GM18520 (cell line): ENCODE measurements around the gene CD84.
"Not testable (repeated sequence)": the region's sequence is repeated elsewhere in the genome, so short reads cannot be mapped to it uniquely, and the experiment has no call there.

ENCODE experiments used
- ATAC-seq: cut with Tn5 transposase; IDR thresholded peaks from one replicate; pipeline ENCODE4 v1.9.1; 2021; ENCODE audit not compliant: unreplicated experiment

The CD84 gene

GRCh38 chr1:160579216-160579701 is at the start of gene CD84:
Gene CD84, minus strand, starts transcription at chr1:160579496. Its CDS starts 59 bp downstream, at chr1:160579437.
- no peak for ATAC-seq

GRCh38 chr1:160628799-160629263 is 49.5 kb upstream of the CD84 start:
- no peak for ATAC-seq

- ATAC-seq: not testable (repeated sequence)
These were observed 48.5 kb upstream of the CD84 start for GRCh38 chr1:160627677-160628289.

- ATAC-seq: no peak
These were observed 47.4 kb upstream of the CD84 start for GRCh38 chr1:160626509-160627342.

GRCh38 chr1:160625725-160626498 is 46.6 kb upstream of the CD84 start:
- ATAC-seq: no peak

GRCh38 chr1:160625321-160625720 is 46.0 kb upstream of the CD84 start:
- no peak for ATAC-seq

GRCh38 chr1:160624464-160624863 is 45.2 kb upstream of the CD84 start:
- no peak for ATAC-seq

GRCh38 chr1:160623862-160624261 is 44.6 kb upstream of the CD84 start:
- ATAC-seq: no peak

- no peak for ATAC-seq
These were observed 43.9 kb upstream of the CD84 start for GRCh38 chr1:160623227-160623633.

GRCh38 chr1:160622501-160623226 is 43.4 kb upstream of the CD84 start:
- ATAC-seq: no peak

- ATAC-seq: no peak
These were observed 42.5 kb upstream of the CD84 start for GRCh38 chr1:160621633-160622413.

- no peak for ATAC-seq
These were observed 41.8 kb upstream of the CD84 start for GRCh38 chr1:160620942-160621632.

- no peak for ATAC-seq
These were observed 40.5 kb upstream of the CD84 start for GRCh38 chr1:160619742-160620277.

- ATAC-seq: no peak
These were observed 39.5 kb upstream of the CD84 start for GRCh38 chr1:160618763-160619274.

- no peak for ATAC-seq
These were observed 39.0 kb upstream of the CD84 start for GRCh38 chr1:160618327-160618726.

- ATAC-seq: no peak
These were observed 36.4 kb upstream of the CD84 start for GRCh38 chr1:160615660-160616059.

- ATAC-seq: no peak
These were observed 35.1 kb upstream of the CD84 start for GRCh38 chr1:160614410-160614809.

- no peak for ATAC-seq
These were observed 33.4 kb upstream of the CD84 start for GRCh38 chr1:160612613-160613218.
